D721Med (cell line): ENCODE results near the gene NPAS2.

ENCODE experiments used
- DNase-seq: peaks from one replicate; pipeline ENCODE4 v3.0.0; 2011; ENCODE audit warnings: low spot score; ENCODE audit not compliant: insufficient read length
- FAIRE-seq: peaks from 2 replicates; lab custom pipeline; 2011; peaks lifted over from hg19 to GRCh38; lab: Jason Lieb, UNC
- CTCF ChIP-seq: IDR thresholded peaks from 2 replicates; pipeline ENCODE4 v1.5.1; 2012; ENCODE audit warnings: mild to moderate bottlenecking, control low read depth; ENCODE audit not compliant: insufficient read depth; ENCODE audit errors: missing control alignments

Gene NPAS2

GRCh38 chr2:100870652-100871531 is 51.0 kb downstream of the NPAS2 start:
- FAIRE-seq (no peak), DNase-seq (no peak)
- no peak for TF ChIP-seq CTCF

- FAIRE-seq (no peak), DNase-seq (no peak)
- no peak for TF ChIP-seq CTCF
Measured at GRCh38 chr2:100875516-100876230, 55.7 kb downstream of the NPAS2 start.

- no peak for TF ChIP-seq CTCF
- no peak for DNase-seq
- FAIRE-seq, result no peak
Measured at GRCh38 chr2:100876231-100876860, 56.4 kb downstream of the NPAS2 start.

GRCh38 chr2:100877555-100877954 is 57.6 kb downstream of the NPAS2 start:
- no peak for TF ChIP-seq CTCF
- DNase-seq (no peak), FAIRE-seq (no peak)

- DNase-seq (no peak), FAIRE-seq (no peak)
- no peak for TF ChIP-seq CTCF
Measured at GRCh38 chr2:100878000-100878791, 58.3 kb downstream of the NPAS2 start.

GRCh38 chr2:100879296-100879695 is 59.4 kb downstream of the NPAS2 start:
- FAIRE-seq (no peak), DNase-seq (no peak)
- no peak for TF ChIP-seq CTCF
